K562 (cell line): ENCODE results near the gene OR14A16. TPM values are rescaled to one million over a fixed set of nuclear protein-coding genes. Genes with fewer than 3 reads are reported as not detected.

Experiments
- BRF1 ChIP-seq: IDR thresholded peaks from 3 replicates; pipeline ENCODE4 v1.6.1; 2011; ENCODE audit warnings: borderline replicate concordance, mild to moderate bottlenecking; ENCODE audit not compliant: insufficient read length; ENCODE audit errors: extremely low read depth
- CBX8 ChIP-seq: fragments of 200-600 bp; sonication (generic); IDR thresholded peaks from 2 replicates; pipeline ENCODE4 v1.6.1; 2012; ENCODE audit warnings: borderline replicate concordance, mixed run types, low read depth, mild to moderate bottlenecking, moderate library complexity, mixed read lengths, low read length, control low read depth, inconsistent platforms; ENCODE audit not compliant: poor library complexity, severe bottlenecking; ENCODE audit errors: extremely low read depth
- CCNT2 ChIP-seq: IDR thresholded peaks from 2 replicates; pipeline ENCODE4 v1.6.1; 2011; ENCODE audit warnings: borderline replicate concordance, low read depth, mild to moderate bottlenecking, moderate library complexity, mixed read lengths, low read length; ENCODE audit not compliant: insufficient read length; ENCODE audit errors: extremely low read depth
- DACH1 ChIP-seq: fragments of 450-650 bp; IDR thresholded peaks from 2 replicates; pipeline ENCODE4 v1.6.1; 2018; ENCODE audit not compliant: partially characterized antibody
- E2F4 ChIP-seq: sonication (generic); formaldehyde crosslinking; IDR thresholded peaks from 2 replicates; pipeline ENCODE4 v1.8.0; 2022; ENCODE audit warnings: mild to moderate bottlenecking, low read depth, missing genetic modification reagents
- FIP1L1 ChIP-seq: fragments of 200-400 bp; formaldehyde crosslinking; IDR thresholded peaks from 2 replicates; pipeline ENCODE4 v1.6.1; 2018; ENCODE audit warnings: mild to moderate bottlenecking, low read depth, low read length; ENCODE audit not compliant: poor library complexity, severe bottlenecking
- HCFC1 ChIP-seq: IDR thresholded peaks from 2 replicates; pipeline ENCODE4 v1.6.1; 2012; ENCODE audit warnings: low read depth, low read length, improper control_type of control experiment
- IRF2 ChIP-seq: sonication (generic); formaldehyde crosslinking; IDR thresholded peaks from 2 replicates; pipeline ENCODE4 v1.8.1; 2022; ENCODE audit warnings: mild to moderate bottlenecking, missing genetic modification reagents
- MYC ChIP-seq, 2 experiments: fragments of 250-450 bp in 1 of 2; sonication (Bioruptor Pico) in 1 of 2; IDR thresholded peaks; 2 replicates each; pipeline versions ENCODE4 v1.5.1 to v1.6.1; 2012 to 2021; ENCODE audit warnings: low read depth in 2 of 2, borderline replicate concordance in 1 of 2, improper control_type of control experiment in 1 of 2, low read length in 1 of 2, mild to moderate bottlenecking in 1 of 2, moderate library complexity in 1 of 2
- NR3C1 ChIP-seq: sonication (generic); formaldehyde crosslinking; IDR thresholded peaks from 2 replicates; pipeline ENCODE4 v1.8.1; 2022; ENCODE audit warnings: missing genetic modification reagents
- PTRF ChIP-seq: fragments of 450-650 bp; IDR thresholded peaks from 2 replicates; pipeline ENCODE4 v1.6.1; 2016; ENCODE audit warnings: mild to moderate bottlenecking, missing genetic modification characterization, missing compliant biosample characterization
- SMARCE1 ChIP-seq: fragments of 450-650 bp; IDR thresholded peaks from 2 replicates; pipeline ENCODE4 v1.7.1; 2016; ENCODE audit warnings: mild to moderate bottlenecking
- SPI1 ChIP-seq: IDR thresholded peaks from 2 replicates; pipeline ENCODE4 v1.6.1; 2011; ENCODE audit warnings: low read depth, low read length, control low read depth, borderline replicate concordance
- SRSF9 ChIP-seq: fragments of 200-400 bp; formaldehyde crosslinking; IDR thresholded peaks from 2 replicates; pipeline ENCODE4 v1.6.1; 2017; ENCODE audit warnings: low read depth, low read length, borderline replicate concordance
- TBL1XR1 ChIP-seq, 2 experiments: IDR thresholded peaks; 2 replicates each; pipeline ENCODE4 v1.6.1; 2012; ENCODE audit warnings: improper control_type of control experiment in 2 of 2, low read length in 2 of 2, mild to moderate bottlenecking in 1 of 2
- TGIF2 ChIP-seq: sonication (generic); formaldehyde crosslinking; IDR thresholded peaks from 2 replicates; pipeline ENCODE4 v1.8.1; 2022; ENCODE audit warnings: mild to moderate bottlenecking, missing genetic modification reagents, moderate library complexity
- ZNF165 ChIP-seq: fragments of 250-450 bp; sonication (Bioruptor Pico); IDR thresholded peaks from 2 replicates; pipeline ENCODE4 v1.4.0; 2020; ENCODE audit warnings: borderline replicate concordance
- ZNF175 ChIP-seq: fragments of 200-800 bp; sonication (Bioruptor generic); IDR thresholded peaks from 2 replicates; pipeline ENCODE4 v1.6.1; 2016; ENCODE audit warnings: low read depth, mild to moderate bottlenecking, missing genetic modification characterization, missing compliant biosample characterization
- ZNF232 ChIP-seq: sonication (generic); formaldehyde crosslinking; IDR thresholded peaks from 2 replicates; pipeline ENCODE4 v1.8.0; 2022; ENCODE audit warnings: mild to moderate bottlenecking, missing genetic modification reagents
- ZNF644 ChIP-seq: fragments of 200-800 bp; sonication (Bioruptor generic); IDR thresholded peaks from 2 replicates; pipeline ENCODE4 v1.6.1; 2016; ENCODE audit warnings: low read depth, missing genetic modification characterization, missing compliant biosample characterization
- polyA plus RNA-seq, 8 experiments: library from polyadenylated mRNA; depleted of rRNA in 4 of 8; stranded (reverse) in 5 of 8; unstranded in 3 of 8; fragments of >200 nt; fragmentation: Nextera tagmentation in 2 of 8; fragmentation: Illumina TruSeq in 1 of 8; extraction: Ambion mirVana in 2 of 8; extraction: Trizol in 1 of 8; gene quantifications; 2 replicates each; pipeline versions ENCODE4 v1.2.1 to v1.2.3, GENCODE V29; 2011 to 2014; ENCODE audit warnings: inconsistent platforms in 1 of 8, missing spikeins in 1 of 8
- total RNA-seq, 7 experiments: library from RNA; depleted of rRNA in 6 of 7; stranded (reverse); fragments of >200 nt in 6 of 7; fragmentation: Illumina TruSeq in 2 of 7; extraction: Trizol in 2 of 7; gene quantifications; 2 replicates each; pipeline versions ENCODE4 v1.2.1 to v1.2.3, GENCODE V29; 2011 to 2021; ENCODE audit warnings: low replicate concordance in 1 of 7
- TF ChIP-seq, protein P1 (sequence below): fragments of 250-450 bp; sonication (Bioruptor Pico); IDR thresholded peaks from 2 replicates; pipeline ENCODE4 v1.5.0; 2022; ENCODE audit warnings: mild to moderate bottlenecking

The OR14A16 gene
- total and polyA plus RNA-seq, 9 of the 15 experiments (the other 6 are each of a cell fraction or from before 2014, with no cell fraction given): not detected

DNA sequence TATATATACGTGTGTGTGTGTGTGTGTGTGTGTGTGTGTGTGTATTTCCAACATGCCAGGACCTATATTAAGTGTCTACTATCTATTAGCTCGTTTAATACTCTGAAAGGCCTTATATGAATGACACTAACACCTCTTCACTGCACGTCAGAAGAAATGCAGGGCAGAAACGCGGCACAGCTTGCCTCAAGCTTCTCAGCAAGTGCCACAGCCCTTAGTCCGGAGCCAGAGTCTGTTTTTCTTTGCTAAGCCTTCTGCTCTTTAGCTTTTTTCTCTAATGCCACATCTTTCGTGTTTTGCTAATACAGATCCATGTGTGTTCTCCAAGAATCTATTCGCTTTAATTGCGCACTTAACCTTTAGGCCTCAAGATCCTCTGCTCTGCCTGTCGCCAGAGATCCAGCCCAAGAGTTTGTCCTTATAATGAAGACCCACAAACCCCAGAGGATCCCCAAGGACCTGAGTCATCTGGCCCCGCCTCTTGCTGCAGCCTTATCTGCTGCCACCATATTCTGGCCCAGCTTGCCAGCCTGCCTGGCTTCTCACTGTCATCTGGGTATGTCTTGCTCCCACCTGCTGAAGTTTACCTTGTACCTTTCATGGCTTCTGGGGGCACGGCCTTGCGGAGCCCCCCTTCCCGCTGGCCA lies 31.1 kb upstream of the OR14A16 start (continued):
- no peak for TF ChIP-seq ZNF232 (CRISPR knock-in tag)
- TF ChIP-seq, protein P1, sequence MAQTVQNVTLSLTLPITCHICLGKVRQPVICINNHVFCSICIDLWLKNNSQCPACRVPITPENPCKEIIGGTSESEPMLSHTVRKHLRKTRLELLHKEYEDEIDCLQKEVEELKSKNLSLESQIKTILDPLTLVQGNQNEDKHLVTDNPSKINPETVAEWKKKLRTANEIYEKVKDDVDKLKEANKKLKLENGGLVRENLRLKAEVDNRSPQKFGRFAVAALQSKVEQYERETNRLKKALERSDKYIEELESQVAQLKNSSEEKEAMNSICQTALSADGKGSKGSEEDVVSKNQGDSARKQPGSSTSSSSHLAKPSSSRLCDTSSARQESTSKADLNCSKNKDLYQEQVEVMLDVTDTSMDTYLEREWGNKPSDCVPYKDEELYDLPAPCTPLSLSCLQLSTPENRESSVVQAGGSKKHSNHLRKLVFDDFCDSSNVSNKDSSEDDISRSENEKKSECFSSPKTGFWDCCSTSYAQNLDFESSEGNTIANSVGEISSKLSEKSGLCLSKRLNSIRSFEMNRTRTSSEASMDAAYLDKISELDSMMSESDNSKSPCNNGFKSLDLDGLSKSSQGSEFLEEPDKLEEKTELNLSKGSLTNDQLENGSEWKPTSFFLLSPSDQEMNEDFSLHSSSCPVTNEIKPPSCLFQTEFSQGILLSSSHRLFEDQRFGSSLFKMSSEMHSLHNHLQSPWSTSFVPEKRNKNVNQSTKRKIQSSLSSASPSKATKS (CRISPR knock-in tag): no peak
- TF ChIP-seq PTRF (tag): no peak
- TF ChIP-seq ZNF165: no peak
- TF ChIP-seq MYC (IDR thresholded peaks at IDR 0.05; ENCODE audit: low read depth, low read length): peak; percentile 39; the same call in 1 of the 2 replicates
- TF ChIP-seq MYC (CRISPR knock-in tag; IDR thresholded peaks at IDR 0.05; ENCODE audit: borderline replicate concordance, low read depth): no peak
- TF ChIP-seq TGIF2 (CRISPR knock-in tag): no peak
- TF ChIP-seq BRF1: no peak
- no peak for TF ChIP-seq SPI1
- no peak for TF ChIP-seq CCNT2
- no peak for TF ChIP-seq NR3C1 (CRISPR knock-in tag)
- TF ChIP-seq IRF2 (CRISPR knock-in tag): no peak
- 0 out of 2 replicates have a peak, but pooled peaks have one; percentile 75 for TF ChIP-seq ZNF644 (tag)
- TF ChIP-seq HCFC1: no peak
- no peak for TF ChIP-seq E2F4 (CRISPR knock-in tag)
- TF ChIP-seq ZNF175 (CRISPR knock-in tag): no peak
- no peak for TF ChIP-seq CBX8
- peak; percentile 90 for TF ChIP-seq SMARCE1
- no peak for TF ChIP-seq FIP1L1
- no peak for TF ChIP-seq DACH1
- no peak for TF ChIP-seq SRSF9
- TF ChIP-seq TBL1XR1 (IDR thresholded peaks at IDR 0.05; ENCODE audit: low read length in 2 of 2): peak; percentile 20 to 47; a peak in 2 of 4 replicates
